K562 (cell line): ENCODE results near the gene ANKRD16. TPM values are rescaled to one million over a fixed set of nuclear protein-coding genes. Genes with fewer than 3 reads are reported as not detected.
A peak's percentile ranks its signal among the peaks of the same experiment; 100 is the strongest.

Experiments
- ARID4B ChIP-seq: sonication (generic); formaldehyde crosslinking; IDR thresholded peaks from 2 replicates; pipeline ENCODE4 v1.8.0; 2022; ENCODE audit warnings: mild to moderate bottlenecking, missing genetic modification reagents
- ATF4 ChIP-seq: fragments of 450-650 bp; formaldehyde crosslinking; IDR thresholded peaks from 2 replicates; pipeline ENCODE4 v1.4.0; 2022; ENCODE audit warnings: mild to moderate bottlenecking, moderate library complexity
- ATF7 ChIP-seq: fragments of 450-650 bp; IDR thresholded peaks from 2 replicates; pipeline ENCODE4 v1.7.1; 2014; ENCODE audit warnings: mild to moderate bottlenecking, moderate library complexity
- CBX1 ChIP-seq: sonication (generic); IDR thresholded peaks from 2 replicates; pipeline ENCODE4 v1.6.1; 2016; ENCODE audit warnings: antibody characterized with exemption, low read depth, mild to moderate bottlenecking
- CCNT2 ChIP-seq: IDR thresholded peaks from 2 replicates; pipeline ENCODE4 v1.6.1; 2011; ENCODE audit warnings: borderline replicate concordance, low read depth, mild to moderate bottlenecking, moderate library complexity, mixed read lengths, low read length; ENCODE audit not compliant: insufficient read length; ENCODE audit errors: extremely low read depth
- GATAD2A ChIP-seq: fragments of 450-650 bp; IDR thresholded peaks from 2 replicates; pipeline ENCODE4 v1.6.1; 2017
- LCOR ChIP-seq: sonication (generic); formaldehyde crosslinking; IDR thresholded peaks from 2 replicates; pipeline ENCODE4 v1.8.0; 2022; ENCODE audit warnings: mild to moderate bottlenecking, missing genetic modification reagents
- MCM7 ChIP-seq, 2 experiments: fragments of 450-650 bp; IDR thresholded peaks; 2 replicates each; pipeline ENCODE4 v1.6.1; 2016 to 2018
- MLLT1 ChIP-seq, 2 experiments: fragments of 450-650 bp; IDR thresholded peaks; 2 replicates each; pipeline ENCODE4 v1.6.1; 2016
- NBN ChIP-seq: fragments of 450-650 bp; IDR thresholded peaks from 2 replicates; pipeline ENCODE4 v1.6.1; 2016; ENCODE audit warnings: low read depth, mild to moderate bottlenecking
- NCOA4 ChIP-seq: fragments of 450-650 bp; IDR thresholded peaks from 2 replicates; pipeline ENCODE4 v1.6.1; 2018; ENCODE audit warnings: mild to moderate bottlenecking; ENCODE audit not compliant: partially characterized antibody
- NONO ChIP-seq, 2 experiments: fragments of 200-400 bp in 1 of 2; fragments of 450-650 bp in 1 of 2; formaldehyde crosslinking in 1 of 2; IDR thresholded peaks; 2 replicates each; pipeline ENCODE4 v1.6.1; 2017; ENCODE audit warnings: low read depth in 2 of 2, mild to moderate bottlenecking in 2 of 2, moderate library complexity in 2 of 2, low read length in 1 of 2
- PHF21A ChIP-seq: fragments of 450-650 bp; IDR thresholded peaks from 2 replicates; pipeline ENCODE4 v1.6.1; 2017; ENCODE audit warnings: low read depth, borderline replicate concordance
- RBFOX2 ChIP-seq: fragments of 200-400 bp; formaldehyde crosslinking; IDR thresholded peaks from 2 replicates; pipeline ENCODE4 v1.6.1; 2017; ENCODE audit warnings: low read depth, mild to moderate bottlenecking, low read length, moderate library complexity
- STAG1 ChIP-seq: sonication (generic); formaldehyde crosslinking; IDR thresholded peaks from 2 replicates; pipeline ENCODE4 v1.5.0; 2020; ENCODE audit warnings: missing genetic modification reagents, borderline replicate concordance
- XRCC5 ChIP-seq: fragments of 200-400 bp; formaldehyde crosslinking; IDR thresholded peaks from 2 replicates; pipeline ENCODE4 v1.6.1; 2017; ENCODE audit warnings: low read depth, mild to moderate bottlenecking, low read length
- ZBTB17 ChIP-seq: fragments of 450-650 bp; formaldehyde crosslinking; IDR thresholded peaks from 2 replicates; pipeline ENCODE4 v1.4.0; 2020; ENCODE audit warnings: mild to moderate bottlenecking
- ZBTB9 ChIP-seq: fragments of 450-650 bp; formaldehyde crosslinking; IDR thresholded peaks from 2 replicates; pipeline ENCODE4 v1.4.0; 2020; ENCODE audit warnings: mild to moderate bottlenecking, moderate library complexity
- ZC3H4 ChIP-seq: sonication (generic); formaldehyde crosslinking; IDR thresholded peaks from 2 replicates; pipeline ENCODE4 v1.9.0; 2021; ENCODE audit warnings: missing genetic modification reagents, borderline replicate concordance
- ZNF12 ChIP-seq: sonication (generic); formaldehyde crosslinking; IDR thresholded peaks from 2 replicates; pipeline ENCODE4 v1.4.0; 2020; ENCODE audit warnings: mild to moderate bottlenecking, missing genetic modification reagents
- ZNF197 ChIP-seq: fragments of 200-800 bp; sonication (Bioruptor generic); IDR thresholded peaks from 2 replicates; pipeline ENCODE4 v1.6.1; 2016; ENCODE audit warnings: low read depth, missing genetic modification characterization, missing compliant biosample characterization
- ZNF699 ChIP-seq: fragments of 250-450 bp; sonication (Bioruptor Pico); IDR thresholded peaks from 2 replicates; pipeline ENCODE4 v1.8.0; 2021; ENCODE audit warnings: mild to moderate bottlenecking, moderate library complexity; ENCODE audit not compliant: insufficient replicate concordance
- ZSCAN29 ChIP-seq: fragments of 450-650 bp; IDR thresholded peaks from 2 replicates; pipeline ENCODE4 v1.6.1; 2017
- polyA plus RNA-seq, 8 experiments: library from polyadenylated mRNA; depleted of rRNA in 4 of 8; stranded (reverse) in 5 of 8; unstranded in 3 of 8; fragments of >200 nt; fragmentation: Nextera tagmentation in 2 of 8; fragmentation: Illumina TruSeq in 1 of 8; extraction: Ambion mirVana in 2 of 8; extraction: Trizol in 1 of 8; gene quantifications; 2 replicates each; pipeline versions ENCODE4 v1.2.1 to v1.2.3, GENCODE V29; 2011 to 2014; ENCODE audit warnings: inconsistent platforms in 1 of 8, missing spikeins in 1 of 8
- total RNA-seq, 7 experiments: library from RNA; depleted of rRNA in 6 of 7; stranded (reverse); fragments of >200 nt in 6 of 7; fragmentation: Illumina TruSeq in 2 of 7; extraction: Trizol in 2 of 7; gene quantifications; 2 replicates each; pipeline versions ENCODE4 v1.2.1 to v1.2.3, GENCODE V29; 2011 to 2021; ENCODE audit warnings: low replicate concordance in 1 of 7

ANKRD16 gene
- total and polyA plus RNA-seq, 9 of the 15 experiments (the other 6 are each of a cell fraction or from before 2014, with no cell fraction given) = 1.5 to 16.0 (median 9.5) TPM

GRCh38 chr10:5813091-5813340 is 76.7 kb downstream of the ANKRD16 start (continued):
- TF ChIP-seq ATF4 (CRISPR knock-in tag) = no peak
- 0 out of 2 replicates have a peak, but pooled peaks have one; percentile 18 for TF ChIP-seq XRCC5
- TF ChIP-seq CBX1 = no peak
- no peak for TF ChIP-seq MCM7 (IDR thresholded peaks at IDR 0.05)
- TF ChIP-seq ZC3H4 (CRISPR knock-in tag) = peak; percentile 10; the same call in 1 of the 2 replicates
- TF ChIP-seq ARID4B = peak; percentile 67; the same call in 1 of the 2 replicates
- TF ChIP-seq PHF21A = no peak
- no peak for TF ChIP-seq NCOA4
- peak; percentile 44; the same call in 1 of the 2 replicates for TF ChIP-seq STAG1 (CRISPR knock-in tag)
- TF ChIP-seq ZNF12 (CRISPR knock-in tag) = 0 out of 2 replicates have a peak, but pooled peaks have one; percentile 13
- TF ChIP-seq GATAD2A = peak; percentile 78; the same call in 1 of the 2 replicates
- no peak for TF ChIP-seq ZBTB17 (CRISPR knock-in tag)
- 0 out of 2 replicates have a peak, but pooled peaks have one; percentile 43 for TF ChIP-seq ZSCAN29
- TF ChIP-seq NBN = peak; percentile 74
- peak; percentile 11 for TF ChIP-seq CCNT2
- no peak for TF ChIP-seq ZNF197 (CRISPR knock-in tag)
- peak; percentile 52 to 58; a peak in 2 of 4 replicates for TF ChIP-seq MLLT1 (IDR thresholded peaks at IDR 0.05)
- TF ChIP-seq ZBTB9 = 0 out of 2 replicates have a peak, but pooled peaks have one; percentile 6
- no peak for TF ChIP-seq ZNF699 (CRISPR knock-in tag)
- no peak for TF ChIP-seq ATF7
- TF ChIP-seq NONO (IDR thresholded peaks at IDR 0.05; ENCODE audit: low read depth in 2 of 2, low read length in 1 of 2) = no peak
- peak; percentile 100 for TF ChIP-seq RBFOX2
- TF ChIP-seq LCOR (CRISPR knock-in tag) = no peak
